HG03103 (cell line): ENCODE results near the gene PLSCR4.
"Not testable (repeated sequence)": the region's sequence is repeated elsewhere in the genome, so short reads cannot be mapped to it uniquely, and the experiment has no call there.

ENCODE experiments used
- ATAC-seq: cut with Tn5 transposase; IDR thresholded peaks from one replicate; pipeline ENCODE4 v1.9.1; 2021; ENCODE audit warnings: low read depth; ENCODE audit not compliant: unreplicated experiment

Gene PLSCR4, protein sequence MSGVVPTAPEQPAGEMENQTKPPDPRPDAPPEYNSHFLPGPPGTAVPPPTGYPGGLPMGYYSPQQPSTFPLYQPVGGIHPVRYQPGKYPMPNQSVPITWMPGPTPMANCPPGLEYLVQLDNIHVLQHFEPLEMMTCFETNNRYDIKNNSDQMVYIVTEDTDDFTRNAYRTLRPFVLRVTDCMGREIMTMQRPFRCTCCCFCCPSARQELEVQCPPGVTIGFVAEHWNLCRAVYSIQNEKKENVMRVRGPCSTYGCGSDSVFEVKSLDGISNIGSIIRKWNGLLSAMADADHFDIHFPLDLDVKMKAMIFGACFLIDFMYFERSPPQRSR

DNA sequence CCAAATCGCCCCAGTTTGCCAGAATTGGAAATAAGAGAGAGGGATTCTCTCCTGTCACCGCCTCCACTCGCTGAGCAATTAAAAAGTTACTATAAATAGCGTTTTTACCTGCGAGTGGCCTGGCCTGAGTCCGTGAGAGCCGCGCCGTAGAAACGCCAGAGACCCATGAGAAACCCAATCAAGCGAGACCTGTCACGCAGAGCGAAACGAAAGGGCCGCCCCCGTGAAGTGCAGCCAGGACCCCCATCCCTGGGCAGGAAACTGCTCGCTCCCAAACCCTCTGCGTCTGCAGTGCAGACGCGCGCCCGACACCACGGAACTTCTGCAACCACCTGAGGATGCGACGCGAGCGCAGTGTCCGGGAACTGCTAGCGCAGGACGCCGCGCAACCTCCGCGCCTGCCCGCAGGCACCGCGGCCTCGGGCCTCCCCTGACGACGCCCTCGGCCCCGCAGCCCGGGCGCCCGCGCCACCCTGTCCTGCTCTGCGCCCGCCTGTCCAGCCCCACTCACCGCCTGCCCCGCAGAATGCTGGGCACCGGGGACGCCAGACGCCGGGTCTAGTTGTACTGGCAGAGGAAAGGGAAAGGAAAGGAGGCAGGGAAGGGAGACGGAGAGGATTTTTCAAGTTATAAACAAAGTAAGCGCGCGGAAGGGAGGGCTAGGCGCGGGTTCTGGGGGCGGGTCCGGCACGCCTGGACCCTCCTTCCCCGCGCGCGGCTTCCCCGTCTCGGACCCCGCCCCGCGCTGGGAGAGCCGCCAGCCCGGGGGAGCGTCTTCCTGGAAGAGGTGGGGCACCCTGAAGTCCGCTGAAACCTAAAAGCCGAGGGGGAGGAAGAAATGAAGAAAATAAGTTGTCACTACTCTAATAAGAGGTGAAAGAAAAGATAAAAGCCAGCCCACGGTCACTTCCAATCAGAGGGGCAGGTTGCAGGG, at the start of gene PLSCR4:
Gene PLSCR4, minus strand, starts transcription at position 657 of the 934 bp plus-strand sequence. CDS start 29,034 bp downstream, outside the sequence.
- peak; percentile 50 for ATAC-seq

DNA sequence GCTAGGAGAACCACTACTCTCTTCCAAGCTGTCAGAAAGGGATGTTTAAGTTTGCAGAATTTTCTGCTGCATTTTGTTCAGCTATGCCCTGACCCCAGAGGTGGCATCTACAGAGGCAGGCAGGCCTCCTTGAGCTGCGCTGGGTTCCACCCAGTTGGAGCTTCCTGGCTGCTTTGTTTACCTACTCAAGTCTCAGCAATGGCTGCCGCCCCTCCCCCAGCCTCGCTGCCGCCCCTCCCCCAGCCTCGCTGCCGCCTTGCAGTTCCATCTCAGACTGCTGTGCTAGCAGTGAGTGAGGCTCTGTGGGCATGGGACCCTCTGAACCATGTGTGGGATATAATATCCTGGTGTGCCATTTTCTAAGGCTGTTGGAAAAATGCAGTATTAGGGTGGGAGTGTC, 42.5 kb upstream of the PLSCR4 start:
- not testable (repeated sequence) for ATAC-seq

DNA sequence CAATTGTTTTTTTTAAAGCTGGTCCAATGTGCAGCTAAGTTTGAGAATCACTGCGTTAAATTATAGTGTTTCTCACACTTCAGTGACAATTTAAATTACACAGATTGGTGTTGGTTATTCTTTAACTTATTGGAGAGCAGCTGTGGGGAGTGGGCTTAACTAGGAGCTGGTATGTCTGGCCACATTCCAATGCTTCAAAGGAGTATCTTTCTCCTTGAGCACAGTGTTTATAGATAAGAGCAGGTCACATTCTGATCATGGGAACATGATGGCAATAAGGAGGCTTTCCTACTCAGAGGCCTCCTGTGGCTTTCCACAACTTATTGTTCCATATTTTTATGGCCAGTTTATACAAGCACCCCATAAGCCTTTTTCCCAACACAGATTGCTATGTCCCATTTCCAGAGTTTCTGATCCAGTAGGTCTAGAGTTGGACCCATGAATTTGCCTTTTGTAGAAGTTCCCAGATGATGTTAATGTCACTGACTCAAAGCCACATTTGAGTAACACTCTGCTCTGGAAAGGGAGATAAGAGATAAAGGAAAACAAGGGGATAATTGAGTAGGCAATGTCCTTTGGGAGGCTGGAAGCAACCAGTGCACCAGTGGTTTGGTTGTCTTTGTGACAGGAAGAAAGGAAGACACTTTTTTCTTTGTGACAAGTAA, 33.0 kb upstream of the PLSCR4 start:
- no peak for ATAC-seq

DNA sequence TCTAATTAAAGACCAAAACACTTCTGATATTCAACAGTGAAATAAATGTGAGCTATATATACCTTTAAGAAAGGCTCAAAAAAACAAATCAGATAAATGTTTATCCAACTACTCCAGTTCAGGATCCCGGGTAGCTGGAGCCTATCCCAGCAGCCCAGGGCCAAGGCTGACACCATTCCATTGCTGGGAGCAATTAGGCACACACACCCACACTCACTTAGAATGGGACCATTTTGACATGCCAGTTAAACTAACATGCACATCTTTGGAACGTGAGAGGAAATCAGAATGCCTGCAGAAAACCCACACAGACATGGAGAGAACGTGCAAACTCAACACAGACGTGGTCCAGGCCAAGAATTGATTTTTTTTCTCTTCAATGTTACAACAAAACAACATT, 30.0 kb upstream of the PLSCR4 start:
- no peak for ATAC-seq

DNA sequence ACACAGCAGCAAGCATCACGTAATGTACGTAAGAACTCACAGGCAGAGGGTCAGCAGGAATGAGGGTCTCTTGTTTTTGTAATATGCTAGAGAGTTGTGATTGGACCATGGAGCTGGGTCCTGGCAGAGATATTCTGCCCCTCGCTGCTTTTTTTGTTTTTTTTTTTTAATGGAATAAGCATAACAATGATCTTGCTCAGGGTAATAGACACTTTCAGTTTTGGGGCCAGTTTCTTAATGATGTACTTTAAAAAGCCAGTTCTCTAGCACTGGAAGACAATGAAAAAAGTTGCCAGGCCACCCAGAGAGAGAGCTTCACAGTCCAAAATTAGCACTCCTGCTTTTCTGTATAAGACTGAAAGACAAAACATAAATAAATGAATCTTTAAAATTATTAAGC, 29.0 kb upstream of the PLSCR4 start:
- no peak for ATAC-seq

DNA sequence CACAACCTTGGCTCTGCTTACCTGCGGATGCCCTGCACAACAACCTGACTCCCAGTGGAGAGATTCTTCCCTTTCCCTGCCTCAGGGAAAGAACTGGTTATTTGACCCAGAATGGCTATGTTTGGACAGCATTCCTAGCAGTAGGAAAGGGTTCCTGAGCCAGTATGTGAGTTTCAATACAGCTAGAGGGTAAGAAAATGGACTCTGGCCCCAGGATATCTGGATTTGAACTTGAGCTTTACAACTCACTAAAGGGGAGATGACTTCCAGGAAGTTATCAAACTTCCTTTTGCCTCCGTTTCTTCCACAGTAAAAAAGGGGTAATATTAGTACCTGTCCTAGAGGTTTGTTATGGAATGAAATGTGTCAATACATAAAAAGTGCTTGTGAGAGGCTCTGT, 28.1 kb upstream of the PLSCR4 start:
- ATAC-seq: no peak

DNA sequence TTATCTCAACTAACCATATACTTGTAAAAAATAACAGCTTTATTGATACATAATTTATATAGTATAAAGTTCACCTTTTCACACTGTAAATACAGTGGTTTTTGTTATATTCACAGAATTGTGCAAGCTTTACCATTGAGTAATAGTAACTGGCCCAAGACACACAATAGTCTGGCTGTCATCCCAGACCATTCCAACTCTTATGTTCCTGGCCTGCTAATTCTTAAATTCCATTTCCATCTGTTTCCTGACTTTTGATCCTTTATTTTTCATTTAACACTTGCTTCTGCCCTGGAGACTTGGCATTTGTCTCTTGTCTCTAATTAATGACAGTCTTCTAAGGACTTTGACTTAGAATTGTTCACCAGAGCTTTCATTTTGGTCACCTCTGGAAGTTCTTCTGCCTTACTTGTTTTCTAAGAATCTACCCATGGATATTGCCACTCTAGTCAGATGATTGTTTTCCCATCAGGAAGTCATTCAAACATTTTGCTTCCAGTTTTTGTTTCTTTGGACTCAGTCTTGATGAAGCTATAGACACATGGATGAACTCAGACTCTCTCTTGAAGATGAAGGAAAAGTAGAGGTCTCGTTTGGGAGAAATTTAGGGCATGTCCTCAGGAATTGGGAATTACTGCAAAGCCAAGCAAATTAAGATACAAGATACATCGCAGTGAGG, 27.2 kb upstream of the PLSCR4 start:
- ATAC-seq: no peak

DNA sequence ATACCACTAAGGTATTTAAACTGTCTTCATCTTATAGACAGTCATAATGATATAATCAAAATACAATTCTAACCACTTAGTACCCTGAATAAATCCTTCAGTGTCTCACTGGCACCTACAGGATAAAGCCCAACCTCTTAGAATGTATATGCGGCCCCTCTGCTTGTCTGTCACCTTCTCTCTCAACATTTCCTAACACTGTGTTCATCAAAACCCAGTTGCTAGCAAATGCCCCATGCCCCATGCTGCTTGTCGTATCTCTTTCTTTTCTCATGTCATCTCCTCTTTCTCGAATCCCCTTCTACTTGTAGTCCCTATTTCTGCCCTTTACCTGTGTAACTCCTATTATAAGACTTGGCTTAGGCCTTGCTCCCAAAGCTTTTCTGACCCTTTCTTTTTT, 24.6 kb upstream of the PLSCR4 start:
- no peak for ATAC-seq

DNA sequence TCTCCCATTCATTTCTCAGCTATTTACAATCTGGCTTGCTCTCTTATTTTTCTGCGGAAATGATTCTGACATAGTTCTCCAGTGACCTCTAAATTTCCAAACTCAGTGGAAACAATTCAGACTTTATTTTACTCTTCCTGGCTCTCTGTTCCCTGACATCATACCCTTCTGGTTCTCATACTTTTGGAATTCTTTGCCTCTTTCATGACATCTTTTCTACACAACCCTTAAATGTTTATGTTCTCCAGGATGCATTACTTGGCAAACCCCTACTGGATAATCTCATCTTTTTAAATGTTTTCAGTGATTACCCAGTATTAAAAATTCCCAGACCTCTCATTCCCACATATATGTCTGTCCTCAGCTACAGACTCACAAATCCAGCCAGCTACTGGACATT, 23.9 kb upstream of the PLSCR4 start:
- no peak for ATAC-seq

DNA sequence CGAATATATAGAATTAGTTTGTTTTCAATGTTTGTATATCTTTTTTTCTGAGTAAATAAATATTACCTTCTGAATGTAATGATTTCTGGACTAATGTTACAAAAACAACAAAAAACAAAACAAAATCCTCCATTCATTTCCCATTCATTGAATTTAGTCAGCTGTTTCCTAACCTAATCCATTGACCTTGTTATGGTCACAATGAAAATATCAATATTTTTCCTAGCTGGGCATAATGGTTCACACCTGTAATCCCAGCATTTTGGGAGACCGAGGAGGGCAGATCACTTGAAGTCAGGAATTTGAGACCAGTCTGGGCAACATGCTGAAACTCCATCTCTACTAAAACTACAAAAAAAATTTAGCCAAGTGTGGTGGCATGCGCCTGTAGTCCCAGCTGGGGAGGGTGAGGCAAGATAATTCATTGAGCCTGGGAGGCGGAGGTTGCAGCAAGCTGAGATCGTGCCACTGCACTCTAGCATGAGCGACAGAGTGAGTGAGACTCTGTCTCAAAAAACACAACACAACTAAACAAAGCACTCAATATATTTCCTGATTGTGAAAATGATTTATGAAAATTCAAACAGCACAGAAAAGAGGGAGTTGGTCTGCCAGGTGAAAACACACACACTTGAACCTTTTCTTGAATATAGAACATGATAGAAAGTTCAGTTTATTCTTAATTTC, 23.0 kb upstream of the PLSCR4 start:
- no peak for ATAC-seq

DNA sequence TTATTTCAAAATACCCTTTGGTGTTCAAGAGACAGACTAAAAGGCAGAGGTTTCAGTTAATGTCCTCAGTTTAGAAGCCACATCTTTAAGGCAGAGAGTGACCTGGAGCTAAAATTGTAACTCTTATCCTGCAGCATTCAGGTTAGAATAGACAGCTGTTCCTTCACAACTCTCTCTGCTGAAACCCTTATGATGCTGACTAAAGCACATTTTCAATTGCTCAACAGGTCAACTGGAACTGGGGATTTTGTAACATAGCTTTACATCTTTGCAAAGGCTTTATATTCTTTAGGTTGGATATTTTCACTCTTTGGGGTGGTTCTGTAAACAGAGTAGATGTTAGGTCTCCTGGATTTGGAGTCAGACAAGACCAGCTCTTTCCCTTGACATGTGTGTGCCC, 20.3 kb upstream of the PLSCR4 start:
- ATAC-seq: no peak

DNA sequence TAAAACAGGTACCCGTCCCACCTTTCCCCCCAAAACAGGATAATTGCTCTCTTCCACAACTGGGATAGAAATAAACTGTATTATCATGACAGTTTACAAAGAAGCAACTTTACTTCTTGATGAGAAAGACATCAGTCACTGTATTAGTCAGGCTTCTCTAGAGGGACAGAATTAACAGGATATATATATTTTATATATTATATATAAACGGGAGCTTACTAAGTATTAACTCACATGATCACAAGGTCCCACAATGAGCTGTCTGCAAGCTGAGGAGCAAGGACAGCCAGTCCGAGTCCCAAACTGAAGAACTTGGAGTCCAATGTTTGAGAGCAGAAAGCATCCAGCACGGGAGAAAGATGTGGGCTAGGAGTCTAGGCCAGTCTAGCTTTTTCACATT, 18.4 kb upstream of the PLSCR4 start:
- ATAC-seq: no peak

DNA sequence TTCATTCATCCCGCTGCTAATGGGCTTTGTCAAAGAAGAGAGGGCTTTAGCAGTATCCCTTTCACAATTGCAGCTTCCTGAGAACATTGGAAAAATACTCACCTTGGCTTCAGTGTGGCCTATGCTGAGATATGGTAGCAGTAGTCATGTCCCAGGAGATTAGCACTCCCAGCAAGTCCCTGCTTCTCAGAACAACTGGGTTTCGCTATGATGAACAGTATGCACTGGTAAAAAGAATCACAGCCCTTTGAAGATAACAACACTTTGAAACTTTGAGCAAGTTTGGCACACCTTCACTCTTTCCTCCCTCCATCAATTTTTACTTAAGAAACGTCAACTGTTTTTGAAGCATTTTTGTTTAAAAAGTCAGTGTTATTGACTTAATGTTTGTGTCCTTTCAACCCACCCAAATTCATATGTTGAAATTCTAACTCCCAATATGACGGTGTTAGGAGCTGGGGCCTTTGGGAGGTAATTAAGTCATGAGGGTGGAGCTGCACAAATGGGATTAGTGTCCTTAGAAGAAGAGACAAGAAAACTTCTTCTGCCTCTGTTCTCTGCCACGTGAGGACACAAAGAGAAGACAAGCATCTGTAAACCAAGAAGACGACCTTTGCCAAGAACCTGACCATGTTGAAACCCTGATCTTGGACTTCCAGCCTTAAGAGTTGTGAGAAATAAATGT, 17.8 kb upstream of the PLSCR4 start:
- ATAC-seq: no peak

DNA sequence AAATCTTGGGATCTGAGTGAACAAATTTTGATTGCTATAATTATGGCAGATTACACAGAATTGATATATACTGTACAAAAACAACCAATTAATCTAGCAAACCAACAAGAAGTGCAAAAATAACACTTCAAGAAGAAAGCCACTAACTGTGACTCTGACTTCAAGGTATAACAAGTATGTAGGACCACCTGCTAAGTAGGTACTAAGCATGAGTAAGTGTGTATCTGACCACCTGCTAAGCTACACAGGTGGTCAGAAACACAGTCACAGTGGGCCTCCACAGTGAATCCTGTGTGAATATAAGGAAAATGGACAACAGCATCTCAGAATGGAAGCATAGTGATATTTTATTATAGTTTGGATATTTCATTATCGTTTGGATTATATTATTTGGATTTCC, 14.8 kb upstream of the PLSCR4 start:
- ATAC-seq: no peak

DNA sequence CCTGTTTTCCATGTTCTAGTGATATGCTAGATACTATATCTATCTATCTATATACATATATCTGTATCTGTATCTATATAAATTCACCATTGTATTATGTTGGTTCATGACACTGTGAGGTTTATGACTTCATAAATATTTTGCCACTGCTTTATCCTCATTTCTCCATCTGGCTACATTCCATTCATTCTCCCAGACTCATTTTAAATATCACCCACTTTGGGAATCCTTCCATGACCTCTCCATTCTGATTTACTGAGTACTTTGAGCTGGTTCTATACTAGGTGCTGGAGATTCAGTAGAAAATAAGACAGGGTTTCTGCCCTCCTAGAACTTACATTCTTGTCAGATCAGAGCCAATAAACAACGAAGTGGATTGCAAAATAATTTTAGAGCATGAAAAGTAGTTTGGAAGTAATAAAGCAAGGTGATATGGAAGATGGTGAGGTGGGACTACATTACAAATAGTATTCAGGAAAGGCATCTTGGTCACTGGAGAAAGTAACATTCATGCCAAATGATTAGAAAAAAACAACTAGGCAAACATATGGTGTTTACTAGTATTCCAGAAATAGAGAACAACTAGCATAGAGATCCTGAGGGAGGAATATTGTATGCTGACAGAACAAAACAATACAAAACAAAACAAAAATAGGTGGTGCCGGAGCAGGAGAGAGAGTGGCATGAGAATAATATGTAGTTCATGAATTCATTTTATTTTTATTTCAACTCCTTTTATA, 11.6 kb upstream of the PLSCR4 start:
- no peak for ATAC-seq

DNA sequence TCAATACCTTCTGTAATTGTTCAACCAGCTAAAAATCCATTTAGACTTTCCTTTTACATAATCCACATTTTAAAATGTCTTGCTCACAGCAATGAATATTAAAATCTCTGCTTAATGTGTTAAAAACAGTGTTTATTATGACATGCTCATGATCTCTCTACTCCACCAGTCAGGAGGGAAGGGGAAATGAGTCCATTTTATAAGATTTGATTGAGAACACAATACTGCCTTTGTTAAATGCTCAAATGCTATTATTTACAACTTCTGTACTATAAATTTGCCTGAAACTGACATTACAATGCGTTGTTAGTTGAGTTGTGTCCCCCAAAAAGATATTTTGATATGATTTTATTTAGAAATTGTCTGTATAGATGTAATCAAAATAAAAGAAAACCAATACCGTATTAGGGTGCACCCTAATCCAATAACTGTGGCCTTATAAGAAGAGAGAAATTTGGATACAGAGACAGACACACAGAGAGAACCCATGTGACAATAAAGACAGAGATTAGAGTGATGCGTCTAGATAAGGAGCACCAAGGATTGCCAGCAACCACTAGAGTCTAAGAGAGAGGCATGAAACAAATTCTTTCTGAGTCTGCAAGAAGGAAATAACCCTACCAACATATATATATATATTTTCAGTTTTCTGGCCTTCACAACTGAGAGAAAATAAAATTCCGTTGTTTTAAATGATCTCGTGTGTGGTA, 9.1 kb upstream of the PLSCR4 start:
- ATAC-seq: no peak

DNA sequence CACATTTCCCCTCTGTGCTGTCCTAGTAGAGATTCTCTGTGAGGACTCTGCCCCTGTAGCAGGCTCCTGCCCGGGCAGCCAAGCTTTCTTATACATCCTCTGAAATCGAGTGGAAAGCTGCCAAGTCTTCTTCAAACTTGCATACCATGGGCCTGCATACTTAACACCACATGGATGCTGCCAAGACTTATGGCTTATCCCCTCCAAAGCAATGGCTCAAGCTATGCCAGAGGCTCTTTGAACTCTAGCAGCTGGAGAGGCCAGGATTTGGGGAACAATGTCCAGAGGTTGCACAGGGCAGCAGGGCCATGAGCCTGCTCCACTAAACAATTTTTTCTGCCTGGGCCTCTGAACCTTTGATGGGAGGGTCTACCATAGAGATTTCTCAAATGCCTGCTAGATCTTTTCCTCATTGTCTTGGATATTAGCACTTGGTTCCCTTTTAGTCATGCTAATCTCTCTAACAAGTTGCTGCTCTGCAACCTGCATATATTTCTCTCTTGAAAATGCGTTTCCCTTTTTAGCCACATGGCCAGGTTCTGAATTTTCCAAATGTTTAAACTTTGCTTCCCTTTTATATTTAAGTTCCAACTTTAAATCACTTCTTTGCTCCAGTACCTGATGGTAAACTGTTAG, 6.1 kb upstream of the PLSCR4 start:
- ATAC-seq: no peak

DNA sequence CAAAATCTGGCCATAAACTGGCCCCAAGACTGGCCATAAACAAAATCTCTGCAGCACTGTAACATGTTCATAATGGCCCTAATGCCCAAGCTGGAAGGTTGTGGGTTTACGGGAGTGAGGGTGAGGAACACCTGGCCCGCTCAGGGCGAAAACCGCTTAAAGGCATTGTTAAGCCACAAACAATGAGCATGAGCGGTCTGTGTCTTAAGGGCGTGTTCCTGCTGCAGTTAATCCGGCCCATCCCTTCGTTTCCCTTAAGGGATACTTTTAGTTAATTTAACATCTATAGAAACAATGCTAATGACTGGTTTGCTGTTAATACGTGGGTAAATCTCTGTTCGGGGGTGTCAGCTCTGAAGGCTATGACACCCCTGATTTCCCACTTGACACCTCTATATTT, 1.5 kb upstream of the PLSCR4 start:
- not testable (repeated sequence) for ATAC-seq
